Suppressor macrophage treated with lipopolysaccharide for 4 hours (primary cell): ENCODE measurements around the gene RDH16.
"Not testable (repeated sequence)": the region's sequence is repeated elsewhere in the genome, so short reads cannot be mapped to it uniquely, and the experiment has no call there.

Source experiments
- DNase-seq: peaks from one replicate; pipeline ENCODE4 v3.0.0-alpha.2; 2020

RDH16 gene

DNA sequence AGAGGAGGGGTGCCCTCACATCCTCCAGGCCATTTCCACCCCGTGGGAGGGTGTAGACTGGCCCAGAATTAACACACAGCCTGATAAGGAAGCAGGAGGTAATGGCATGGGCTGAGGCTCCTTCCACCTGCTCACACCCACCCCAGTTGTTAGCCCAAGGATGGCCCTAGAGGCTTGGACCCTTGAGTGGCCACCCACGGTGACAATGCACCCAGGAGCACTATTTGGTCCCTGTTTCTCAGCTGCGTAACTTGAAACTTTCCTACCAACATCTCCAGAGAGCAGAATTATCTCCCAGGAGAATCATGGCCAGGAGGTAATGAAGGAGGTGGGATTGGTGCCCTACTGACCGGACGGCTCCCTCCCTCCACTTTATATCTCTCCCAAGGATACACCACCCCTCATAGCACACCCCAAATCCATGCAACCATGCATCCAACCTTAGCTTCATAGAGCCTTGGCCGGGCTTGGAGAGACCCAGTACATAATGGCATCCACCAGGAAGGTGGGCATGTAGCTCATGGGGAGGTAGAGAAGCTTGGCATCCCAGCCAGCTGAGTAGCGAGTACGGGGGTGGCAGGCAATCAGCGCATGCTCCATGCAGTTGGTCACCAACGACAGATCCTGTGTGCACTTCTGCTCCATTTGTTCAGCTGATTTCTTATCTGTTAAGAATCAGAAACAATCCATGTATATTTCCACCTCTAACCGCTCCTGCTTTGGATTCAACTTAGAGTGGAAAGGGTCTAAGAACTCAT, 5.6 kb downstream of the RDH16 start:
- DNase-seq = no peak

DNA sequence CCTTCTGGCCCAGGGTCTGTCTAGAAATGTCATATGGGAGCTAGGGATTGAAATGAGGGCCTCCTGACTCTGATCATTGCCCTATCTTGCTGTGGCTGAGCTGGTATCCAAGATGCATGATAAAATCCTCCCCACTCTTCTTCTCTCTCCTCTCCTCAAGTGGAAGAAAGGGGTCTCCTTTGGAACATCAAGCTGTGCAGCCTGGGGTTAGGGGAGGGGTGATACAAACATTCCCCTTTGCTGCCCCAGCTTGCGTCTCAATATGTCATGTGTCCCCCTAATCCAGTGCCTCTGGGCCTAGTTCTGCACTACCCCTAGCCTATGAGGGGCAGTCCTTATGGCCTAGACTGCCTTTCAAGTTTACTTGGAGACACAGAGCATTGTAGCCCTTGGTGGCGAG, 8.5 kb downstream of the RDH16 start:
- no peak for DNase-seq

DNA sequence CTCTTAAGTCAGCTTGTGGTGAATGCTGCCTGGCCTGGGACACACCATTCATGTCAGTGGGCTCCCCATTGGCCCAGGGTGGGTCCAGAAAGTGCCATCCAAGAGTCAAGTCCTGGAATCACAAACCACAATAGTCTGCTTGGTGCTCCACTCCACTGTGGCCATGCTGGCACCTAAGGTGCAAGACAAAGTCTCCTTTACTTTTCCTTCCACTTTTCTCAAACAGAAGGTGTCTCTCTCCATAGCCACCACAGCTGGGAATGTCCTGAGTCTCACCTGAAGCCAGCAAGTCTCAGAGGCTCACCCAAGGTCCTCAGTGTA, 9.0 kb downstream of the RDH16 start:
- DNase-seq = no peak

DNA sequence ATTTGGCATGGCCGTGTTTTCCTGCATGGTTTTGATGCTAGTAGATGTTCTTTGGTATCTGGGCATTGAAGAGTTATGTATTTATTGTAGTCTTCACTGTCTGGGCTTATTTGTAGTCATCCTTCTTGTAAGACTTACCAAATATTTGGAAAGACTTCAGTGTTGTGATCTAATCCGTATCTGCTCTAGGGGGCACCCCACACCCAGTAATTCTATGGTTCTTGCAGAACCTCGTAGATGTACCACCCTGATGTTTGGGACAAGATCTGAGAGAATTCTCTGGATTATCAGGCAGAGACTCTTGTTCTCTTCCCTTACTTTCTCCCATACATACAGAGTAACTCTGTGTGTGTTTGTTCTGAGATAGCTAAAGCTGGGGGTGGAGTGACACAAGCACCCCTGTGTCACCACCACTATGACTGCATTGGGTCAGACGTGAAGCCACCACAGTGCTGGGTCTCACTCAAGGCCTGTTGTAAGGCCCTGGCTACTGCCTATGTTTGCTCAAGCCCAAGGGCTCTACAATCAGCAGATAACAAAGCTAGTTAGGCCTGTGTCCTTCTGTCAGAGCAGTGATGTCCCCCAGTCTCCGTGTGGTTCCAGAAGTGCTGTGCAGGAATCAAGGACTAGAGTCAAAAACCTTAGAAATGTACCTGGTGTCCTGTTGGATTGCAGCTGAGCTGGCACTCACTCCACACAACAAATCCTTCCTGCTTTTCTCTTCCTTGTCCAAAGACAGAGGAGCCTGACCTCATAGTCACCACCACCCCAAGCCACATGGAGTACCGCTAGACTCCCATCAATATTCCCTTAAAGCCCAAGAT, 9.6 kb downstream of the RDH16 start:
- DNase-seq = peak; percentile 16

DNA sequence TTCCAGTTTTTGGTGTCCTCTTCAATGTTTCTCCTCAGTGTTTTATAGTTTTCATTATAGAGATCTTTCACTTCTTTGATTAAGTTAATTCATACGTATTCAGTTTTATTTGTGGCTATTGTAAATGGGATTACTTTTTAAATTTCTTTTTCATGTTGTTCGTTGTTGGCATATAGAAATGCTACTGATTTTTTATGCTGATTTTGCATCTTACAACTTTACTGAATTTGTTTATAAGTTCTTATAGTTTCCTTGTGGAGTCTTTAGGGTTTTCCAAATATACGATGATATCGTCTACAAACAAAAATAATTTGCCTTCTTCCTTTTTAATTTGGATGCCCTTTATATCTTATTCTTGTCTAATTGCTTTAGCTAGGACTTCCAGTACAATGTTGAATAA, 13.5 kb downstream of the RDH16 start:
- no peak for DNase-seq

DNA sequence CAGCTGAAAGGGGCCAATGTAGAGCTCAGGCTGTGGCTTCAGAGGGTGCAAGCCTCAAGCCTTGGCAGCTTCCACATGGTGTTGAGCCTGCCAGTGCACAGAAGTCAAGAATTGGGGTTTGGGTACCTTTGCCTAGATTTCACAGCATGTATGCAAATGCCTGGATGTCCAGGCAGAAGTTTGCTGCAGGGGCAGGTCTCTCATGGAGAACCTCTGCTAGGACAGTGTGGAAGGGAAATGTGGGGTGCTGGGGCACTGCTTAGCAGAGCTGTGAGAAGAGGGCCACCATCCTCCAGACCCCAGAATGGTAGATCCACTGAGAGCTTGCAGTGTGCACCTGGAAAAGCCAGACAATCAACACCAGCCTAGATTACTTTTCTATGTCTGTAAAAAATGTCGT, 14.0 kb downstream of the RDH16 start:
- not testable (repeated sequence) for DNase-seq

DNA sequence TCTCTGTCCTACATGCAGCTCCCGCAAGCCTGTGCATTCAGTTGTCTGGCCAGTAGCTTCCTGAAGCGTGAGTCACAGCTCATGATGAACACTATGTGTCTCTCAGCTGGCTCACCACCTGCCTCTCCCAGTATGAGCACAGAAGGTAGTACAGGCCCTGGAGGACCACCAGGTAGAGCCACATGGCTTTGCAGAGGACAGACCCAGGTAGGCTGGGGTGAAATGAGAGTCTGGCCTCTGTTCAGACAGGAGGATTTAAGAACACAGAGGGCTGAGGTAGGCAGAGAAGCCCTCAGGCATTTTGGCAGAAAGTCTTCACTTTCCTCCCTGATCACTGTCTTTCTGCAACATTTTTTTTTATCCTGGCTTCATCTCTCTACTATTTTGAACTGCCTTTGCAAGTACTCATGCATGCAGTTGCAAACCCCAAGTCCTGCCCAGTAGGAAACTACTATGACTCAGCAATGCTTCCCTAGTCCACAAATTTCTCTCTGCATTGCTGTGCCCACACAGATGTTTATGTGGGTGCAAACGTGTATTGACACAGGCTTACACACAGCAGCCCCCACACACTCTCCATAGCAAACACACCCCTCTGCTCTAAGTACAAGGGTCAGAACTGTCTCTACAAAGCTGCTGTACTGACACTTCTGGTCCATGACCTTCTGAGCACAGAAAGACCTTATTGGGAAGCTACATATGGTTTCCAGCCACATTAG, 15.9 kb downstream of the RDH16 start:
- peak; percentile 49 for DNase-seq

DNA sequence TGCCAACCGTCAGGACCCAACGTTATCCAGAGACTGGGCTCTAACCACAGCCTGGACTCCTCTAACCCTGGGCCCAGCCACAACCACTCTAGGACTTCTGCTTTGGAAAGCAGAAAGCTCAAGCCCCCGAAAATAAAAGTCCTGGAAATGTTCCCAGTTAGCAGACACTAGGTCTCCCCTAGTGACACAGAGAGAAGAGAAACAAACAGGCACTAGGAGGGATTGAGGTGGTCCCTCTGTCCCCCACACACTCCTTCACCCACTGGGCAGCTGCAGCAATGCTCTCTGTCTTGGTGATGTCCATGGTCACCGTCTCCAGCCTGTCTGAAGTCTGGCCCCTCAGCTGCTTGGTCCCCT, 16.5 kb downstream of the RDH16 start:
- DNase-seq = not testable (repeated sequence)

DNA sequence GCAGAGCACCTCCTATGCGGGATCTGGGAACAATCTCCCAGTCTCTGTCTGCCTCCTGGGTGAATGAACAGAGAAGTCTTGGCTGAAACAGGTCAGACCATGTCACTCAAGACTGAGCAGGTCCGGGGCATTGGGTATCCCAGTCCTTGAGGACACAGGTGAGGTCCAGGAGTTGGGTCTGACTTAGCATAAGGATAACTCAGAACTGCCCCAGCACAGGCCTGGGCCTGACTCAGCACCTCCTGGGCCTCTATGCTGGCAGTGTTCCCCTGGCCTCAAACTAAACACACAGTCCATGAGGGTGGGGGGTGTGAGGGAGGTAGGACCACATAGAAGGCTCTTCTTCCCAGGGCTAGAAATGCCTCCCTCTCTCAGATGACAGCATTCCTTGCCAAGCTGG, 21.7 kb downstream of the RDH16 start:
- DNase-seq = no peak

DNA sequence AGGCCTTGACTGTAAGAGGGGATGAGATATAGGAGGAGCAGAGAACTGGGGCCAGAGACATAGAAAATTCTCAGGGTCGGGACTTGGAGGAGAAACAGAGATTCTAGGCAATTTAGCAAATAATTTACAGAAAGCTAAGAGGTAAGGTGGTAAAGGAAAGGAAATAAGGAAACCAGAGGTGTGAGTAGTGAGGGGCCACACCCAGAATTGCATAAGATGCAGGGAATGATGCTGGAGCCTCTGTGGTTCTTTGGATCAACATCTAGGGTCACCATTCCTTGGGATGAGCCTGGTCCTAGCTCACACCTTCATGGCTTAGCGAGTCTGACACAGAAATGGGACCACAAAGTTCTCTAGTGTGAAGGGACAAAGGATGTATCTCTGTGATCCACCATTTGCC, 22.3 kb downstream of the RDH16 start:
- no peak for DNase-seq

DNA sequence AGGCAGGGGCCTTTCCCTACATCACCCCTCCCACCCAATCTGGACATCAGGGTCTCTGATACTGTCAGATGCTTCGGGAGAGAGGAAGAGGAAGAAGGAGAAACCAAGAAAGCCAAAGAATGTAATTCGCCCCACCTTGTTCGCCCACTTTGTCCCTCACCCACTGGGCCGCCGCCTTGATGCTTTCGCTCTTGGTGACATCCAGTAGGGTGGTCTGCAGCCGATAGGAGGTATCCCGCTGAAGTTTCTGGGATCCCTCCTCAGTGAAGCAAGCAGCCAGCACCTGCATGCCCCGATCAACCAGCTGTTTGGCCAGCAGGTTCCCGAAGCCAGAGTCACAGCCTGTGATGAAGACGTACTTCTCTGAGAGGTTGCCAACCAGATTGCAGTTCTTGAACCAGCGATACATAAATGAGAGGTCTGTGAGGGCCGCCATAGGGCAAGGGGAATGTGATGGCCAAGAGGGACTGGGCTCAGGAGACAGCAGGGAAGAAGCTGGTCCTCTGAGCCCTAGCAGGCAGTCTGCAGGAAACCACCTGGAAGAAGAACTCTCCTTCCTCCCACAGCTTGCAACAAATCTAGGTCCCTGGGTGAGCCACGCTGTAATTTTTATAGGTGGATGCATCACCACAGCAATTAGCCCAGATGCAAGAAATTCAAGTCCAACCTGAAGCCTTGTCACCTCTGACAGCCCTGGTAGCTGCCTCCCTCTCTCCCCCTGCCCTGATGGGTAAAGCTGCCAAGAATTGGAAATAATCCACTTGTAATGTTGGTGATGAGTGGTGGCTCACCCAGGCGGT, 23.4 kb downstream of the RDH16 start, which contains the start of gene SDR9C7:
SDR9C7 (minus strand) TSS at position 583 of the 800 bp plus-strand sequence; CDS start at position 436, 147 bp downstream.
- no peak for DNase-seq

DNA sequence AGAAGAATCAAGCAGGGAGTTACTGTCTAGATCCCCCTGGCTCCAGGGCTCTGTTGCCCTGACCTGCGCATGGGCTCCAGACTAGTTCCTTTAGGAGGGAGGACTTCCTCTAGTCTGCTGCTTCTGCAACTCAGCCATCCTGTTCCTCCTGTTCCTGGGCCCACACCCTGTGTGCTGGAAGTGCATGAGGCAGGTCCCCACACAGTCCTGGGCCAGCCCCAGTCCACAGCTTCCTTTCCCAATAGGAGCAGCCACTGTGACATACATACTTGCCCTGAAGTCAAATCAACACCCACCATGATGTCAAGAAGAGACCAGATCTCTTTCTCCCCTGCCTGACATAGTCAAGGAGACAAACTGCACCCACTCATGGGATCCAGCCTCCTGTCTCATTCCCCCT, 24.5 kb downstream of the RDH16 start:
- peak; percentile 70 for DNase-seq

DNA sequence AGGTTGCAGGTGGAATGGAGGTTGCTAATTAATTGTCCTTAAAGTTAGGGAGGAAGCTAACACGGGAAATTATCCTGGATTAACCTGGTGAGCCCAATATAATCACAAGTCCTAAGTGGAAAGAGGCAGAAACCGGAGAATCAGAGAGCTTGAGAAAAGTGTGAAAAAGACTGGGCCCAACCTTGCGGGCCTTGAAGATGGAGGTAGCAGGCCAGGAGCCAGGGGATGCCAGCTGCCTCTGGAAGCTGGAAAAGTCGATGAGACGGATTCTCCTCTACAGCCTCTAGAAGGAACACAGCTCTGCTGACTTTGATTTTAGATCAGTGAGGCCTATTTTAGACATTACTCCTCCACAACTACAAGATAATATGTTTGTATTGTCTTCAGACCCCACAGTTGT, 25.3 kb downstream of the RDH16 start:
- DNase-seq = no peak

DNA sequence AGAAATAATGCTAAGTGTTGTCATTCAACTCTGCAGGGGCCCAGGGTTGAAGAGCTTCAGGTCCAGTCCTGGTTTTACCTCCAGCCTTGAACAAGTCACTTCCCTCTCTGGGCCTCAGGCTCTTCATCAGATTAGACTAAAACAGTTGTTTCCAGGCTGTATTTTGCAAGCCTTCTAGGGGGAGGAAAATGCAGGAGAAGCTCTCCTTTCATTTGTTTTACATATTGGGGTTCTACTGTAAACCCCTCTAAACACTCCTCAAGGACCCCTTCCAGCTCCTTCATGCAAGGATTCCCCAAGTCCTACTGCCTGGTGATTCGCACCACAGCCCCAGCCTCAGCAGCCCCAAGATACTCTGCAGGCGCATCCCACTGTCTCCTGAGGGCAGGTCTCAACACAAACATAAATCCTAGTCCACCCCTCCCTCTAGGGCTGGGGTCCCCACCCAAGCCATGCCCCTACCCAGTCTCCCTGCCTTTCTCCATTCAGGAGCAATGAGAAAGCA, 25.9 kb downstream of the RDH16 start:
- peak; percentile 76 for DNase-seq

DNA sequence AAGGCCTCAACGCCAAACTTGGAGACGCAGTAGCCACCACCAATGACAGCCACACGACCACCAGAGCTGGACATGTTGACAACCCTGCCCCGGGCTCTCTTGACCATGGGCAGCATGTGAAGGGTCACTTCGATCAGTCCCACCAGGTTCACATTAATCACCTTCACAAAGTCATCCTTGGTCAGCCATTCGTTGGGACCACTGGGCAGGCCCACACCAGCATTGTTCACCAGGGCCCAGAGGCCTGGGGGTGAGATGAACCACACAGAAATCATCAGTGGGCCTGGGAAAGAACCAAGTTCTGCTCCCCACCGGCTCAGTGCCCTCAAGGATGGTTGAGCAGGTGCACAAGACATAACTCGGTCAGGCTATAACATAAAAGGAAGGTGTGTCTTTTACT, 27.2 kb downstream of the RDH16 start:
- no peak for DNase-seq

DNA sequence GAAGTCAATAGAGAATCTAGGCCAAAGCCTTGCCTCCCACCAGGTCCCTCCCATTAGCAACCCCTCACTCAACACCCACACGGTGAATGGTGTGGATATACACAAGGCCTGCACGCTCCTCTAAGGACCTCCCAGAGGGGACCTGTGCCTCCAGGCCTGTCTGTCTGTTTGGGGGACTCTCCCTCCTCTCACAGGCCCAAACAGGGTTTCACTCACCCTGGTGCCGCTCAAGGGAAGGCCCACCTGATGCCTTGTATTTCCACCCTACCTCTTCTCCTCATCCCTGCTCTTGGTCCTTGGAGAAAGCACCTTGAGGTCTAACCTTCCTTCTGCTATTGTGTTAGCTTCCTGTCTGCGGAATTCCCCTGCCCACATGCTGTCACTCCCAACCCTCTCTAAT, 27.6 kb downstream of the RDH16 start:
- no peak for DNase-seq

DNA sequence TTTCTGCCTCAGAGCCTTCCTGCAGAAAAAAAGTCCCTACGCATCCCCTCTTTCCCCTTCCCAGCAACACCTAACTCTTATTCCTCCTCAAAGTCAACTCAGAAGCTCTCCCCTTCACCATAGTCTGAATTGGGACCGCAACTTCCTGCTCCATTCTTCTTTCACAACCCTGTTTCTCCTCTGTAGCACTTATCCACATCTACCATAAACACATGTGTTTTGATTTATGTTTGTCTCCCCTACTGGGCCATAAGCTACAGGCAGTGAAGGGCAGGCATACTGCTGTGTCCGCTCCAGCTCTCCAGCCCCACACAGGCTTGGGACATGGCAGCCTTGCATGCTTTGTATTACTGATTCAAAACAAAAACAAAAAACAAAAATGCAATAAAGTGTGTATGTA, 29.1 kb downstream of the RDH16 start:
- peak; percentile 26 for DNase-seq

DNA sequence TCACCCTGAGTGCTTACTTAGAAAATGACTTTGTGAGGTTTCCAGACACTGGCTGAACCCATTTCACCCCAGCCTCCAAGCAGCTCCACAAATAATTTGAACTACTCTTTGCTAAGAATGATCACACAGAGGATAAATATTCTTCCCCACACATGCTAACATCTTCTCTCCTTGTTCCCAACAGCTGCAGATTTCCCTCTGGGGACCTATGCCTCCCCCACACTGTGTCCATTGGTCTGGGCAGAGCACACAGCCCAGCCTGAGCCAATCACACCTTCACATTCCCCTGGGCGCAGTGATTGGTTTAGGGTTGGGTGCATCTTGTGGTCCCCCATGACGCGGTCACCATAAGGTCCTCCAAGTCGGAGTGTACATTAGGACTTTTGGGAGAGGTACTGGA, 30.1 kb downstream of the RDH16 start:
- no peak for DNase-seq

DNA sequence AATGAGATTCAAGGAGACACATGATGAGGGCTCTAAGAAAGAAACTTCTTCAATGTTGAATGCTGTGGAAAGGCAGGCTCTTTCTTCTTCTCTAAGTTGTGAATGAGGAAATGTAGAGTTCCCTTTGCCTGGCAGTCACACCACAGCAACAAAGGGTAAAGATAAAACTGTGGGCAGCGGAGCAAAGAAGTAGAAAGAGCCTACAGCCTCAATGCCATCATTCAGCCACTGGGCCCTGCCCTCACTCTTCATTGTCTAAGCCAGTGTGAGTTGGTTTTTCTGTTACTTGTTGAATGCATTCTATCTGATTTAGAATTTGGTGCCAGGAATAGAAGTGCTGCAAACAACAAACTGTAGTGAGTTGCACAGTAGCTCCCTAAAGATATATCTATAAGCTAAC, 35.4 kb downstream of the RDH16 start:
- DNase-seq = peak; percentile 48

DNA sequence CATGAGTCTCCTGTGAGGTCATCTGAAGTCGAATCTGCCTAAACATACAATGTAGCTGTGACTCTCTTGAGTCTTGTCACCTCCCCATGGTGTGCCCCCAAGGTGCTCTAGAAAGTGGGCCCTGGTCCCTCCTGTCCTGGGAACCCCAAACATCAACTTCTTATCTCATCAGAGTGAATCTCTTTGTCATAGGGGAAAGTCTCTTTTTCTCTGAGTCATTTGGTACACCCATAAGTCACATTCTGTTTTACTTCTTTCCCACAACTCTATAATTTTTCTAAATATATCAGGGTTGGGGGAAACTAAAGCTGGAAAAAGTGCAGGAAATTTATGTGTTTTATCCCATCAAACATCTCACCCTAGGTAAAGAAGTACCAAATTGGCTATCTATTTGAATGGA, 36.1 kb downstream of the RDH16 start:
- DNase-seq = peak; percentile 19

DNA sequence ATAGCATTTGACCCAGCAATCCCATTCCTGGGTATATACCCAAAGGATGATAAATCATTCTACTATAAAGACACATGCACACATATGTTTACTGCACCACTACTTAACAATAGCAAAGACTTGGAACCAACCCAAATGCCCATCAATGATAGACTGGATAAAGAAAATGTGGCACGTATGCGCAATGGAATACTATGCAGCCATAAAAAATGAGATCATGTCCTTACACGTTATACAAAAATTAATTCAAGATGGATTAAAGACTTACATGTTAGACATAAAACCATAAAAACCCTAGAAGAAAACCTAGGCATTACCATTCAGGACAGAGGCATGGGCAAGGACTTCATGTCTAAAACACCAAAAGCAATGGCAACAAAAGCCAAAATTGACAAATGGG, 39.3 kb downstream of the RDH16 start:
- DNase-seq = not testable (repeated sequence)

DNA sequence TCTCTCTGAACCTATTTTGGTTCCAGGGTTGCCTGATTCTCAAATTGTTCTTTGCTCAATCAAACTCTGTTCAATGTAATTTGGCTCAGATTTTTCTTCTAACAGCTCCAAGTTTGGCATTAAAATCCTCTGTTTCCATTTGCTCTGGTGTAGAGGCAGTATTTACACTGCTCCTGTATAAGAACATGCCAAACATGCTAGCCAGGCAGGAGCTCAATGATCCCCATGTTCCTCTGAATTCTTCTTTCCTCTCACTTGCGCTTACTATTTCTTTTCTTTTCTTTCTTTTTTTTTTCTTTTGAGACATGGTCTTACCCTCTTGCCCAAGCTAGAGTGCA, 40.4 kb downstream of the RDH16 start:
- no peak for DNase-seq
